Ammon's horn (tissue), 1 donor: ENCODE data around the gene PPP1R8.
A peak's percentile ranks its signal among the peaks of the same experiment; 100 is the strongest.
"Not testable (repeated sequence)": the region's sequence is repeated elsewhere in the genome, so short reads cannot be mapped to it uniquely, and the experiment has no call there.

Source experiments
- DNase-seq: peaks from one replicate; pipeline ENCODE4 v3.0.0-alpha.2; 2016; ENCODE audit warnings: low spot score

PPP1R8 gene

GRCh38 chr1:27832762-27833161 lies 2.2 kb downstream of the PPP1R8 start:
- DNase-seq, result no peak

- DNase-seq, result no peak
Observed at GRCh38 chr1:27833470-27833869, 2.9 kb downstream of the PPP1R8 start.

GRCh38 chr1:27835046-27835445 lies 4.5 kb downstream of the PPP1R8 start:
- DNase-seq, result no peak

GRCh38 chr1:27835501-27835900 lies 4.9 kb downstream of the PPP1R8 start:
- DNase-seq, result no peak

GRCh38 chr1:27849951-27850350 lies 19.4 kb downstream of the PPP1R8 start:
- DNase-seq, result no peak

GRCh38 chr1:27855085-27855484 lies 24.5 kb downstream of the PPP1R8 start:
- no peak for DNase-seq

GRCh38 chr1:27856561-27857343 lies 26.2 kb downstream of the PPP1R8 start:
- DNase-seq, result no peak

GRCh38 chr1:27857552-27857951 lies 27.0 kb downstream of the PPP1R8 start:
- DNase-seq, result not testable (repeated sequence)

- peak; percentile 88 for DNase-seq
Observed at GRCh38 chr1:27858072-27858948, 27.7 kb downstream of the PPP1R8 start.

- no peak for DNase-seq
Observed at GRCh38 chr1:27858949-27859576, 28.5 kb downstream of the PPP1R8 start.

- no peak for DNase-seq
Observed at GRCh38 chr1:27861436-27861835, 30.9 kb downstream of the PPP1R8 start.

- DNase-seq, result no peak
Observed at GRCh38 chr1:27862004-27862403, 31.4 kb downstream of the PPP1R8 start.

- DNase-seq, result peak; percentile 85
Observed at GRCh38 chr1:27862671-27863537, 32.3 kb downstream of the PPP1R8 start.

- no peak for DNase-seq
Observed at GRCh38 chr1:27863538-27863915, 32.9 kb downstream of the PPP1R8 start.

- peak; percentile 43 for DNase-seq
Observed at GRCh38 chr1:27864264-27864895, 33.8 kb downstream of the PPP1R8 start.

GRCh38 chr1:27865821-27866220 lies 35.2 kb downstream of the PPP1R8 start:
- DNase-seq, result no peak

GRCh38 chr1:27868556-27868931 lies 38.0 kb downstream of the PPP1R8 start:
- DNase-seq, result no peak

GRCh38 chr1:27868932-27869718 lies 38.5 kb downstream of the PPP1R8 start:
- DNase-seq, result peak; percentile 43

- no peak for DNase-seq
Observed at GRCh38 chr1:27869719-27870085, 39.1 kb downstream of the PPP1R8 start.

- DNase-seq, result not testable (repeated sequence)
Observed at GRCh38 chr1:27871076-27871475, 40.5 kb downstream of the PPP1R8 start.
